HG03064 (cell line): ENCODE data around the gene ABCF2.

Experiments
- ATAC-seq: cut with Tn5 transposase; IDR thresholded peaks from one replicate; pipeline ENCODE4 v1.9.1; 2021; ENCODE audit warnings: low read depth; ENCODE audit not compliant: unreplicated experiment

Gene ABCF2

DNA sequence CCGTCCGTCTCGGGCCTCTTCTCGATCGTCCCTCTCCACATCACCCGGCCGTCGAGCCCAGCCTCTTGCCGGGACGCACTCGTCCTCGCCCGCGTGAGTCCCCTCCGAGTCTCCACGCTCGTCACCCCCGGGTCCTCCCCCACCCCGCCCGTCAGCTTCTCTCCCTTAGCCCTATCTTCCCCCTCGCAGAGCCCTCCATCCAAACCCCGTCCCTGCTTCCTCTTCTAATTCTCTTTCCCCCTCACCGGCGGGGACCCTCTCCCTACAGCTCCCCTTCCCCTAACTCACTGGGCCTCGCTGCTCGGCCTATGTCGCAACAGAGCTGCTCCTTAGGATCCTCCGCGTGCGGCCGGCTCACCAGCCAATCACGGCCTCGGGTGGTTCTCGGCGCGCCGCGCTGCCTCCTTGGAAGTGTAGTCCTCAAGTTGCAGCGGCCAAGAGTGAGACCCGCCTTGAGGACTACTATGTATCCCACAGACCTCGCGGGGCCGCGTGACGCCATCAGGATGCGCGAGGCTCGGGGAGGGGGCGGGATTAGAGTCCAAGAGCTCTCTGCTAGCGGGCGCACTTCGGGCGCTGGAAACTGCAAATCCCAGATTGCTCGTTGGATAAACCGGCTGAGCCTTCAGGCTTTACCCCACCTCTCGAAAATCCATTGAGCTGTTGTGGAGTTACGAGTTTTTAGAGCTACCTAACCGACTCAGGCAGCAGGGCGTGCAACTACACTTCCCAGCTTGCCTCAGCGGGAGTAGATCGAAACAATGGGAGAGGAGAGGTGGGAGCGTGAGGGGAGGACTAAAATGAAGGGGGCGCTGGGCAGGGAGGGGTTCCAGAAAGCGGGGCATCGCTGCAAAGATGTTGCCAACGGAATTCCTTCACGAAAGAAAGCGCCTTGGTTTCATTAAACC is at the start of gene ABCF2:
TSS of gene ABCF2 (minus strand) at position 331 of the 908 bp plus-strand sequence. CDS start 747 bp downstream, outside the sequence.
- ATAC-seq, result peak; percentile 100

DNA sequence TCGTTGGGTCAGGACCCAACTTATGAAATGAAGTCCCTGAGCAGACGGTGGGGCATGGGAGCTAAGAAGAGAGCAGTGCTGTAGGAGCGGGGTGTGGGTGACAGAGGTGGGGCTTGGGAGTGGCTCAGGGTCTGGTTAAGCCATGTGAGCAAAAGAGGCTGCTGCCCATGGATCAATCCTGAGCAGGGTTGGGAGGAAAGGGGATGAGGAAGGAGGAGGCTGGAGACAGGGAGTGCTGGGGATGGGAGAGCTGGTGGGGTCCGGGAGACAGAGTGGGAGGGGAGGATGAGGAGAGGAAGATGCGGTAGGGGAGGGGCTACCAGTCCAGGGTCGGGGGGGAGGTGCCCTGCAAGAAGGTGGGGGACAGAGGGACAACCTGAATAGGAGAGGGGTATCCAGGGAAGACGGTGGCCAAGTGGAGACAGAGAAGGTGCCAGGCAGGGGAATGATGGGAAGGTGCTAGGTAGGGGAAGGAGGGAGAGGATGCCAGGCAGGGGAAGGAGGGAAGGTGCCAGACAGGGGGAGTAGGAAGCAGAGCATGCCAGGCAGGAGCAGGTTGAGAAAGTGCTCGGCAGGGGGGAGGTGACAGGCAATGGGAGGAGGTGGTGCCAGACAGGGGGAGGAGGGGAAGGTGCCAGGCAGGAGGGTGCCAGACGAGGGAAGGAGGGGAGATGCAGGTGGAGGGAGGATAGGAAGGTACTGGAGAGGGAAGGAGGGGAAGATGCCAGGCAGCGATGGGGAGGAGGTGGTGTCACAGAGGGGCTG is 49.0 kb upstream of the ABCF2 start:
- ATAC-seq, result no peak

DNA sequence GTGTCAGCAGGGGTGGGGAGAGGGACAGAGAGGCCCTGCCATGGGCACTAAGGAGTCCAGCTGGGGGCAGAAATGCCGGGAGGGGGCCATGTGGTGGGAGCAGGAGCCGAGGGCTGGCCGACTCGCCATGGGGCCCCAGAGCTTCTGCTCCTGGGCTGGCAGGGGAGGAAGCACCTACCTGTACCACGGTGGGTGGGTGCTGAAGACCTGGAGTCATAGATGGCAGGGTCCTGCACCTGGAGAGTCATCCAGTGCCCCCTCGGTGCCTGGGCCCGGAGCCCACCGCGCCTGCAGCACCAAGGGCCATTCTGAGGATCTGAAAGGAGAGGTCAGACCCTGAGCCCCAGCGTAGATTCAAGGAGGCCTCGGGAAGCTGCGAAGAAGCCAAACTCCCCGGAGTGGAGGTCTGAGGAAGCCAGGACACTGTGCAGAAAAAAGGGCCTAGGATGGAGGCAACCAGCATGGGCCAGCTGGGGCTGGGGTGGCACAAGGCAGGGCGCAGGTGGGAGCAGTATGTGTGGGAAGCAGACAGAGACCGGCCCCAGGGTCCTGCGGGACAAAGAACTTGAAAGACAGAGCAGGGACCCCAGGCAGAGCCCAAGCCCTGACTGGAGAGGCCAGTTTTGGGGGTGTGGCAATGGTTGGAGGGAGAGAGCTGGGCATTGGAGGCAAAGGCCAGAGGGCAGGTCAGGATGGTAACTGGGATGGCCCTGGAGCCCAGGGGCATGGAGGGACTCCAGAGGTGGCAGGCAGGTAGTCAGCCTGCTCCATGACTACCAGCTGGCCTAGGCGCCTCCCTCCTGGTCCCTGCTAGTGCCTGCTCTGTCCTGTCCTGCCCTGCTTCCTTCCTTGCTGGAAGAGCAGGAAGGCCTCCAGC is 48.2 kb upstream of the ABCF2 start:
- no peak for ATAC-seq

DNA sequence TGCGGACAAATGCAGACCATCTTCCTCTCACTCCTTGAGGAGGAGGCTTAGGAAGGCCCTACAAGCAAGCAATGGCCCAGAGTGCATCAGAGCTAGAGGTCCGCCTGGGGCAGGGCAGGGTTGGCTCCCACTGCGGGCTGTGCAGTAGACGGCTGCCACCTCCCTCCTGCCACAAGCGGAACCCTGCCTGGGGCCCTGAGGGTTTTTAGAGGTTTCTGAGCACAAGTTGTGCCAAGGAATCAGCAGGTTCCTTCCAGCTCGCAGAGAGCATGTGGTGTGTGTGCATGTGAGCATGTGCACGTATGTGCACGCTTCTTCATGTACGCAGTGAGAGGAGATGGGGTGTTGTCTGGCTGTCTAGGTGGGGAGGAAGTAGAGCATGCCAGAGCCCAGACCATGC is 47.4 kb upstream of the ABCF2 start:
- ATAC-seq, result no peak

DNA sequence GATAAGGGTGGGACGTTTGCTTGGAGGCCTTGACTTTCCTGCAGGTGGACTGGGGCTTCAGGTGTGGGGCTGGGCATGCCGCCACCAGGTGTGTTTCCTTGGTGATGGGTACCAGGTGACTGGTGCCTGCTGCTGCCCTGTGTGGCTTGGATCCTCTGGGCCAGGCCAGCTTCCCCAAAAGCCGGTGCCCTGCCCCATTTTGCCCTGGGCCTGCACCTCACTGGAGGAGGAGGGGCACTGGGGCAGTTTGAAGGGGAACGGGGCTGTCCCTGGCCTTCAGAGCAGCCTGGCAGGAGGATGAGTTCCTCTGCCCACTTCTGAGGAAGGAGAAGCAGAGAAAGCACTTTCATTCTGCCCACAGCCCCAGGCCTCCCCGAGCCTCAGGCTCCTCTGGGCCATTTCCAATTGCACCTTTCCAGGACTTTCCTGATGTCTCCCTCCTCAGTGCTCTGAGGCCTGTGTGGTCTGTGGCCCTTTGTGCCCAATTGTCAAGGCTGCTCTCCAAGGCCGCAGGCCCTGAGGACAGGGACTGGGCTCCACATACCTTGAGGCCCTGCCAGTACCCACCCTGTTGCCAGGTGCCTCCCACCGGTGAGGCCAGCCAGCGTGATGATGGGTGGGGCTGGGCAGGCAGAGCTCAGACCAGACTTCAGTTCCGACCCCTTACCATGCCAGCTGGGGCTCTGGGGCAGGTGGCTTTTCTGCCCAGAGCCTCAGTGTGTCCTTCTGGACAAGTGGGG is 46.8 kb upstream of the ABCF2 start:
- ATAC-seq, result no peak

DNA sequence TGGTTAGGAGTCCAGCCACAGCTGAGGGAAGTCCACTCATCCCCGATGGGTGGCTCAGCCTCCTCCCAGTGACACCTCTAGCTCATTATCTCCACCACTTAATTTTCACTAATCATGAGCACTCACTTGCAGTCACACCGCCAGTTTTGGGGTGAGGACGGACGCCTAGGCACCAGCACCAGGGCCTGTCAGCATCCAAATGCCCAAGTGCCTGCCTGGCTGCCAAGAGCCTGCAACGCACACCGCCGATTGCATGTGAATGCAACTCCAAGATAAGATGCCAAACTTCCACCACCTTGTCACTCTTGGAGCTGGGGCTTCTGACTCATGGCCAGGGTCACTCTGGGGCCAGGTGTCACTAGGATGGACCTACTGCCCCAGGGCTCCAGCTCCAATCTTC is 45.9 kb upstream of the ABCF2 start:
- no peak for ATAC-seq

DNA sequence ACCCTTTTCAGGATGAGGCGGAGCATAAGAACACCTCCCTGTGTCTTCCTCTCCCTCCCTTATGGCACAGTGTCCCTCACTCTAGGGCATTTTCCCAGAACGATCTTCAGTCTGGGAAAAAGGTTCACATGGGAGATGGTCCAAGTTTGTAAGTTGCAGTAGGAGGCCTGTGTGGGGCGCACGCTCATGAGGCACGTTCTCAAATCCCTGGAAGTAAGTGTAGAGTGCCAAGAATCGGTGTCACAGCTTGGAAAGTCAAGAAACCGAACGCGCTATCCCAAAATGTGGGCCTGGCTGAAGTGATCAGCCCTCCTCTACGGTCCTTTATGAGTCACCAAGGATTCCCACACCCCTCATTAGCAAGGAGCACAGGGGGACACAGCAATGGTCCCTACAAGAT is 45.4 kb upstream of the ABCF2 start:
- ATAC-seq, result no peak

DNA sequence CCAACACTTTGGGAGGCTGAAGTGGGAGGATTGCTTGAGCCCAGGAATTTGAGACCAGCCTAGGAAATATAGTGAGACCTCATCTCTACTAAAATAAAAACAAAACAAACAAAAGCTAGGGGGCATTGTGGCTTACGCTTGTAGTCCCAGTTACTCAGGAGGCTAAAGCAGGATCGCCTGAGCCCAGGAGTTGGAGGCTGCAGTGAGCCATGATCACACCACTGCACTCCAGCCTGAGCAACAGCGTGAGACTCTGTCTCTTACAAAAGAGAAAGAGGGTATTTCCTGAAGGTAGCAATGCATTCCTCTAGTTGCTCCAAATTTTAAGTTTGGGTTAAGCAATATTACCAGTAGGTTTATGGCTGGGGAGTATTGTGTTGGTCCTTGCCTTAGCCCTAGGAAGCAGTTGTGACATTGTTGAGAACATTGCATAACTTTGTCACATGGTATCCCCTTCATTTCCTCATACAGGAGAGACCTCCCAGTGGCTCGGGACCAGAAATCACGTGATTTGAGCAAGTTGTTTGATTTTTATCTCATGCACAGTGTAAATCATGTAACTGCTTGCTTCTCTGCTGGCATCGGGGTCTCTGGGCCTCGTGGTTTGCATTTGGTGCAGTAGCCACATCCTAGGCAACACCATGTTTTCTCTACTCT is 44.8 kb upstream of the ABCF2 start:
- no peak for ATAC-seq

DNA sequence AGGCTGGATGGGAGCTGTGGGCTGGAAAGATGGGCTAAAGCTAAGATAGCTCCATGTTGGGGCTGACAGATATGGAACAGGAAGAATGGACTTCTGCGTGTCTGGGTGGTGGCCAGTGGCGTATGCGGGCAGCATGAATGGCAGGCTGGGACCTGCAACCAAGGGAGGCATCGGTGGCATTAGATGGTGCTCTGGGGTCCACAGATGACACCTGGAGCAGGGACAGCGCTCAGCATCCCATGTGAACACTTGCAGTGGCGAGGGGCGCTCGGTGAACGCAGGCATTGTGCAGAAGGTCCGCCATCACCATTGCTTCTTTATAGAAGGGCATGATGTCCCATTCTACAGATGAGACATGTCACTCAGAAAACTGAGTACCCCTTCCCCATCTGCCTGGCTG is 42.5 kb upstream of the ABCF2 start:
- ATAC-seq, result no peak

DNA sequence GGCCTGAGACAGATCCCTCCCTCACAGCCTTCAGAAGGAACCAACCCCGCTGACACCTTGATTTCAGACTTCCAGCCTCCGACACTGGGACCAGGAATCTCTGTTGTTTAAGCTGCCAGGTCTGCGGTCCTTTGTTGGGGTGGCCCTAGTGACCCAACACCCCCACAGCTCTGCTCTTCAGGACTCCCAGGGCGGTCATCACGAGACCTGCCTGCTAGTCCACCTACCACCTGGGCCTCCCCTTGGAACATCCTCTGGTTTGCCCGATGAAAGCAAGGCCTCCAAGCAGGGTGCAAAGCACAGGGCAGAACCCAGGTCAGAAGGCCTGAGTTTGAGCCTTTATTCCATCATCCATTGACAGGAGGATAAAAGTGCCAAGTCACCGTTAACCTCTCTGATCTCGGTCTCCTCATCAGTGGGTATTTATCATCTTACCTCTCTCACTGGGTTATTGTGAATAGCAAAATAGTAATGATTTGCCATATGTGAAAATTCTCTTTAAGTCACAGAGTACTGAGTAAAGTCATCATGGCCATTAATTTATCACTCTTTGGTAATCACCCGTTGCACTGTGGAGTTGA is 38.4 kb upstream of the ABCF2 start:
- ATAC-seq, result no peak

DNA sequence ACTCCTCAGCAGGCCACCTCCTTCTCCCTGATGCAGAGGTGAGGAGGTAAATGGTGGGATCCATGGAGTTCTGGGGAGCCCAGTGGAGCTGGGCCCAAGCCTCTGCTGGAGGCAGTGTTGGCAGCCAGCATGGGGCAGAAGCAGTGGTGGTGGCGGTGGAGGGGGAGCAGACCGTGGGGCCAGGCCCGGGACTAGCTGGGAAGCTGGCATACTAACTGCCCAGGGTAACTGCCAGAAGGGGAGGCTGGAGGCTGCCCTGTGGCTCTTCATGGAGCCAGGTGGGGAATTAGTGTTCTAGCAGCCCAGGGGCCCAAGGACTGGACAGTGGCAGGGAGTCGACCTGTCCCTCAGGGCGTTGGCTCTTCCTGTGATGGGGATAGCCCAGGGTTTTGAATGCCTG is 37.6 kb upstream of the ABCF2 start:
- ATAC-seq, result no peak

DNA sequence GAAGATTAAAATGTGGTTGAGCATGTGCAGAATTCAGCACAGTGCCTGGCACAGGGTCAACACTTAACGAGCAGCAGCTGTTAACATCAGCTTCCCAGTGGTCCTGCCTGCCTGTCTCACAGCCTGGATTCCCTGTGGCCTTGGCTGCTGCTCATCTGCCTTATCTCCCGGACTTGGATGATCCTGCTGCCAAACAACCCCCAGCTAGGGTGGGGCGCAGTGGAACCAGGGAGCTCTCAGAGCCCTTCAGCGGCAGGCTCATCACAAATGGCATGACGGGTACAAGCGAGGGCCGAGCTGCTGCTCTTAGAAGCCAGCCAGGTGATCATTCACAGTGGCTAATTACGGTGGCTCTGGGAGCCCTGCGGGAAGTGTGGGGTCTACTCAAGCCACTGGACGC is 34.5 kb upstream of the ABCF2 start:
- ATAC-seq, result no peak

DNA sequence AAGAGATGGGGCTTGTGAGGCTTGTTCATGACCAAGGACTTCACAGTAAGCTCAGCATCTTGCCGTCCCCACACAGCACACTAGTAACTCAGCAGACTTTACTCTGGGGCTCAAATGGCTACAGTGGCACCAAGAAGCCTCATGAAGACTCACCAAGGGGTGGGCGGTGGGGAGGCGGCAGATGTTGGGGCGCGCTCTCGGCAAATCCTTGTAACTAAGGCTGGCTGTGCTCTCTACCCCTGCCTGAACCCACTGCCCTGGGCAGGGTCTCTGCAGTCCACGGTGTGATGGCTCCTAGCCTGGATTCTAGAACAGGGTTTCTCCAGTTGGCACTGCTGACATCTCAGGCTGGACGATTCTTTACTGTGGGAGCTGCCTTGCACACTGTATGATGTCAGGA is 33.9 kb upstream of the ABCF2 start:
- no peak for ATAC-seq

DNA sequence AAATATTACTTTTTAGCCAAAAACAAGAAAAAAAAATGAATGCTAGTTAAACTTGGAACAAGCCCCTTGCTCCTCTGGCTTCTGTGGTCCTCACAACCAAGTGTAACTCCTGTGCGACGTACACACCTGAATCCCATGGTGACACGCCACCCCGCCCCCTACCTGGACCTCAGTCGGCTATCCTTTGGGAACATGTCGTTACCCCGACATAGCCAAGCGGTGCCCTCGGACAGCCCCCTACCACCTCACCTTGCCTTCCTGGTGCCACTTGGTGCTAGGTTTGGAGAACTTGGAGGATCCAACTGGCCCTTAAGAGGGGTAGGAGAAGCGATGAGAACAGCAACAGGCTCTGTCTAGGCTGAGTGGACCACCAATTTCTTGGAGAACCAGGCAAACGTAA is 33.5 kb upstream of the ABCF2 start:
- no peak for ATAC-seq

DNA sequence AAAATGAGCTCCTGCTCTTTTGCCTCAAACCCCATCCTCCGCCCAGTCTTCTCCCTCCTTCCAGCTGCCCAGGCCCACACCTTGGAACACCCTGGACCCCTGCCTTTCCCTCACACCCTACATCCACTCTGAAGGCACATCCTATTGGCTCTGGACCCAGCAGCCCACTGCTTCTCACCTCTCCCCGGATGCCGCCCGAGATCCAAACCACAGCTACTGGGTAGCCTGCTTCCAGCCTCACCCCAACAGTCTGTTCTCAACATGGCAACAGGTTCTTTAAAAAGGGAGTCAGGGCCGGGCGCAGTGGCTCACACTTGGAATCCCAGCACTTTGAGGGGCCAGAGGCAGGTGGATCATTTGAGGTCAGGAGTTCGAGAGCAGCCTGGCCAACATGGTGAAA is 31.0 kb upstream of the ABCF2 start:
- ATAC-seq, result no peak

DNA sequence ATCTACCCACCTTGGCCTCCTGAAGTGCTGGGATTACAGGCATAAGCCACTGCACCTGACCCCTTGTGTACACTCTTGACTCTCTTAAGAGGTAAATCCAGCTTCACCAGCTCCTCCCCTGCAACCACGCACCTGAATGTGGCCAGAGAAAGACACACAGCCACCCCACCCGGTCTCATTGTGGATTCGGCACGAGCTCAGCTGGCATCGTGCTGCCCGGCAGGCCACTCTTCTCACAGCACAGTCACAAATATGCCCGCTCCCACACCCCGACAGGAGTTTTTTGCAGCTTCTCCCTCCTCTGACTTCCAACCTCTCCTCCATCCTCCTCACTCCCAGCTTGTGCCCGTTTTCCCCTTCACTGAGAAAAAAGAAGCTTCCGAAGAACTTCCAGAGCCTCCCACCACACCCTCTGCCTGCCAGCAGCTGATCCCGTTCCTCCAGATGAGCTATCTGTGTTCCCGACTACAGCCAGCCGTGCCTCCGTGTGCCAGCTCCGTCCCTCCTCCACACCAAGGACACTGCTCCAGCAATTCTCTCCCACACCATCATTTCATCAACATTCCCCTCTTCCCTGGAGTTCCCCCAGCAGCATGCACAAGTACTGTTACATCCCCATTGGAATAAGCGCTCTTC is 29.5 kb upstream of the ABCF2 start:
- ATAC-seq, result no peak

DNA sequence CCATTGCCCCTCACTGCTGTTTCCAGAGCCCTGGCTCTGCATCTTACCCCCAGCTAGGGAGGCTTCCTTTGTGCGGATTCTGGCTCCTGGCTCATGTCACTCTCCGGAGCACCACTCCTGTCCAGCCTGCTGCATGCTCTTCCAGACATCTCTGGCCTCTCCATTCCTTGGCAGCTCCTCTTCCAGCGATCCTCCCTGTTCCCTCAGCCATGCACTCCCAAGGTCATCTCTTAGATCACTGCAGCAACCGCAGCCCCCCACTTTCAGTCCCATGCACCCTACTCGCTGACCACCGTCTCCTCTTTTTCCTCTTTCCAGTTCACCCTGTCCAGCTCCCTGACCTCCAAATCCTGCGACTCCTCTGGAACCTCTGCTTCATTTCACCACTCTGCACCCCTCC is 28.4 kb upstream of the ABCF2 start:
- ATAC-seq, result no peak

DNA sequence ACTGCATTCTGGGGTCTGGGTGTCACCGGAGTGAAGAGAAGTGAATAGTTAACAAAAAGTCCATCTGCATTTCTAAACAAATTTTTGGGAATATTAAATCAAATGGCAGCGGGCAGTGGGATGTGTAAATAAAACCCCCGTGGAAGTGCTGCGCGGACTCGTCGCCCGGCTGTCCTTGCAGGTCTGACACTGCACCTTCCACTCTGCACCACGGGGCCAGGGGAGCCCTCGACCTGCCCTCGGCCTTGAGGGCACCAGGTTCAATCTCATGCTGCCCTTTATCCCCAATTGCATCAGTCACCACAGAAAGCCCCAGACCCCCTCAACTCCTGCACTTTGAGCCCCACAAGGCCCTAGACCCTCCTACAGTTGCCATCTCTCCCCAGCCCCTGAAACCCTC is 27.8 kb upstream of the ABCF2 start:
- no peak for ATAC-seq

DNA sequence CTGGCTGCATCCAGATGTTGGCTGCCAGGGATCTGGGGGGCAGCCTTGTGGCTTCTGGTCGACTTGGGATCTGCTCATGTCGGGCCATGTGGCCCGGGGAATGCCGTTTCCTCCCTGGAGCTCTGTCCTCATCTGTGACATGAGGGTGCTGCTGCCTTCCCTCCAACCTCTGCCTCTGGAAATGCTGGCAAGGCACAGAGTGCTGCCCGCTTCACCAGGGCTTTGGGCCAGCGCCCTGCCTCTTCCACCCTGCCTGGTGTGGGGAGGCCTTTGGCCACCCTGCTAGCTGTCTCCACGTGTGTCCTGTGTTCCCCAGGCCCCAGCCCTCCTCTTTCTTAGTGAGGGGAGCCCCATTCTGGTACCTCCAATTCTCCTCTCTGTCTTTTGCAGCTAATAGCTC is 27.3 kb upstream of the ABCF2 start:
- no peak for ATAC-seq
